Osteocyte (in vitro differentiated cells): Measurements from ENCODE around the gene PODXL. TPM values are rescaled to one million over a fixed set of nuclear protein-coding genes. Genes with fewer than 3 reads are reported as not detected.

ENCODE experiments used
- DNase-seq: peaks from one replicate; pipeline ENCODE4 v3.0.0; 2021; ENCODE audit warnings: mixed read lengths; ENCODE audit not compliant: unreplicated experiment; ENCODE audit errors: extremely low spot score
- H3K27ac Mint-ChIP-seq: one replicate; pipeline ENCODE4 v1.8.0; 2021; ENCODE audit warnings: mild to moderate bottlenecking, mixed read lengths; ENCODE audit not compliant: unreplicated experiment
- H3K27me3 Mint-ChIP-seq: one replicate; pipeline ENCODE4 v1.8.0; 2021; ENCODE audit warnings: mixed read lengths; ENCODE audit not compliant: unreplicated experiment
- H3K36me3 Mint-ChIP-seq: one replicate; pipeline ENCODE4 v1.8.0; 2021; ENCODE audit warnings: mixed read lengths; ENCODE audit not compliant: unreplicated experiment
- H3K4me1 Mint-ChIP-seq: one replicate; pipeline ENCODE4 v1.8.0; 2021; ENCODE audit warnings: mixed read lengths; ENCODE audit not compliant: unreplicated experiment
- H3K4me3 Mint-ChIP-seq: one replicate; pipeline ENCODE4 v1.8.0; 2021; ENCODE audit warnings: mild to moderate bottlenecking, moderate library complexity, mixed read lengths; ENCODE audit not compliant: unreplicated experiment
- H3K9me3 Mint-ChIP-seq: one replicate; pipeline ENCODE4 v1.8.0; 2021; ENCODE audit warnings: mixed read lengths; ENCODE audit not compliant: unreplicated experiment
- total RNA-seq: library from RNA; stranded (reverse); gene quantifications from 2 replicates; pipeline ENCODE4 v1.2.1, GENCODE V29; 2021
- TF ChIP-seq, protein P1 (sequence below): fragments of 200-600 bp; sonication (generic); IDR thresholded peaks from 2 replicates; pipeline ENCODE4 v1.5.0; 2021; ENCODE audit warnings: antibody characterized with exemption, mild to moderate bottlenecking, moderate library complexity

Gene PODXL
- total RNA-seq, 1 donor from 2014 or later: 21.2 TPM

DNA sequence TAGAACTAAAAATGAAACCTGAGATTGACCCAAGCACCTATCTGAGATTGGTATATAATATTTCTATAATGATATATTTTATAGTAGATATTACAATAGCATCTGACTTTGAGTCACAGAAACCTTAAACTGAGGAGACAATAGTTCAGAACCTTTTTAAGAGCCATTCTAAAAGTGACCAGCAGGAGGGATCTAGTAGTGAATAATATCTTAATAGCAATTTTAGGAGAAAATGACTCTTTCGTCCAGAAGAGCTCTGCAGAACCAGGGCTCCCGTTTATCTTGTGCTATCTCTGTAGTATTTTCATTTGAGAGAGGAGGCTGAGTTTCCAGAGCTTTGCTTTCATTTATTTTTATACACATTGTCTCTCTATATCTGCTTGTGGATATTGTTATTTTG lies 68.1 kb downstream of the PODXL start:
- TF ChIP-seq, protein P1, sequence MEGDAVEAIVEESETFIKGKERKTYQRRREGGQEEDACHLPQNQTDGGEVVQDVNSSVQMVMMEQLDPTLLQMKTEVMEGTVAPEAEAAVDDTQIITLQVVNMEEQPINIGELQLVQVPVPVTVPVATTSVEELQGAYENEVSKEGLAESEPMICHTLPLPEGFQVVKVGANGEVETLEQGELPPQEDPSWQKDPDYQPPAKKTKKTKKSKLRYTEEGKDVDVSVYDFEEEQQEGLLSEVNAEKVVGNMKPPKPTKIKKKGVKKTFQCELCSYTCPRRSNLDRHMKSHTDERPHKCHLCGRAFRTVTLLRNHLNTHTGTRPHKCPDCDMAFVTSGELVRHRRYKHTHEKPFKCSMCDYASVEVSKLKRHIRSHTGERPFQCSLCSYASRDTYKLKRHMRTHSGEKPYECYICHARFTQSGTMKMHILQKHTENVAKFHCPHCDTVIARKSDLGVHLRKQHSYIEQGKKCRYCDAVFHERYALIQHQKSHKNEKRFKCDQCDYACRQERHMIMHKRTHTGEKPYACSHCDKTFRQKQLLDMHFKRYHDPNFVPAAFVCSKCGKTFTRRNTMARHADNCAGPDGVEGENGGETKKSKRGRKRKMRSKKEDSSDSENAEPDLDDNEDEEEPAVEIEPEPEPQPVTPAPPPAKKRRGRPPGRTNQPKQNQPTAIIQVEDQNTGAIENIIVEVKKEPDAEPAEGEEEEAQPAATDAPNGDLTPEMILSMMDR: peak; percentile 37
- H3K27ac Mint-ChIP-seq: no peak overlapping the region
- peaks cover 34% of the 10 kb centered on the region for H3K4me1 Mint-ChIP-seq
- H3K27me3 Mint-ChIP-seq: no peaks in the 10 kb centered on the region
- no peaks in the 10 kb centered on the region for H3K9me3 Mint-ChIP-seq
- H3K36me3 Mint-ChIP-seq: peaks cover 16% of the 10 kb centered on the region
- H3K4me3 Mint-ChIP-seq: no peak overlapping the region
- no peak for DNase-seq

DNA sequence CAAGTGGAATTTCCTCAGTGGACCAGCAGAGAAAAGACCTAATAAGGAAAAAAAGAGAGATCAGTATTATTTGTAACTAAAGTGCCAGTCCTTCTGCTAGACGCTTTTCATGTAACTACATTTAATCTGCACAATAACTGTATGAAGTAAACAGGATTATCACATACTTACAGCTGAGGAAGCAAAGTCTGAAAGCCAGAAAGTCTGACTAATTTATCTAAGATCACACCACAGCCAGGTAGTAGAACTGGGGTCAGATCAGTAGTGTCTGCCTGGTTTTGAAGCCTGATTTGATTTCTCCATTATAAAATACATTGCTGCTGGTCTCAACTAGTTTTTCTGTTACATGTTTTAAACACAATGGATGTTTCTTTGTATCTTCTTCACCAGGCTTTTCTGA lies 69.2 kb downstream of the PODXL start:
- H3K4me1 Mint-ChIP-seq: peaks cover 24% of the 10 kb centered on the region
- no peaks in the 10 kb centered on the region for H3K9me3 Mint-ChIP-seq
- H3K27ac Mint-ChIP-seq: no peak overlapping the region
- TF ChIP-seq, protein P1: no peak
- no peak overlapping the region for H3K4me3 Mint-ChIP-seq
- peaks cover 14% of the 10 kb centered on the region for H3K36me3 Mint-ChIP-seq
- no peak for DNase-seq
- no peaks in the 10 kb centered on the region for H3K27me3 Mint-ChIP-seq

DNA sequence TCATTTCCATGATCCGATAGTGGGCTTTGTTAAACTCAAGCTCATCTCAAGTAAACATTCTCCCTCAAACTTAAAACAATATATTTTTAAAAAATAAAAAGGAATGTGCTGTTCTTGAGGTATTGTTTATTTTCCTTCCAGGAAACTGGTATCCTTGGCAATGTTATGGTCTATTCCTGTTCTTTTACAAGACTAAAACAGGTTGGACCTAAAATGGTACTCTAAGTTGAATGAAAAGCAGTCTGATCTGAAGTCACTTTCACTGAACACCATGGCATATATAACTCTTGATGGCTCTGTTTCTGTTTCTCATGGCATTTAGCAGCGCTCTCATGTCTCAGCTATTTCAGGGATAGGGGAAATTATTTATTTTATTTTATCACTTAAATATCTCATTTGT lies 70.1 kb downstream of the PODXL start:
- no peaks in the 10 kb centered on the region for H3K9me3 Mint-ChIP-seq
- peaks cover 14% of the 10 kb centered on the region for H3K36me3 Mint-ChIP-seq
- H3K27ac Mint-ChIP-seq: no peak overlapping the region
- TF ChIP-seq, protein P1: no peak
- DNase-seq: no peak
- H3K4me1 Mint-ChIP-seq: peaks cover 16% of the 10 kb centered on the region
- no peaks in the 10 kb centered on the region for H3K27me3 Mint-ChIP-seq
- no peak overlapping the region for H3K4me3 Mint-ChIP-seq

DNA sequence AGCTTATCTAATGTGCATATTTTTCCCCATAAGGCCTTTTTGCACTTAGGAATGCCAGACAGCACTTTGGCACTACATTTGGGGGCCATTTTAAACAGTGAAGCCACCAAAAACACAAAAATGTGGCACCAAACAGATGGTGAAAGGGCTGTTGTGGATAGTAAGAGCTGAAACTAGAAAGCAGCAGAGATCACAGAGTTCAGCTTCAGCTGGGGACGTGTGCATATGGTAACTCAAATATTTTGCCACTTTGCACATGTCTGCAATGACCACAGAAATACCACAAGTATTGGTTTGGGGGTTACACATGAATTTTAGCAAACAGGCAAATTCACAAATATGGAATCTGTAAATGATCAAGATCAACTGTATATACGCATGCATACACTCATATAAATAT lies 72.8 kb downstream of the PODXL start:
- H3K9me3 Mint-ChIP-seq: no peaks in the 10 kb centered on the region
- DNase-seq: no peak
- H3K27me3 Mint-ChIP-seq: no peaks in the 10 kb centered on the region
- H3K4me3 Mint-ChIP-seq: no peak overlapping the region
- TF ChIP-seq, protein P1: no peak
- H3K36me3 Mint-ChIP-seq: peaks cover 11% of the 10 kb centered on the region
- H3K4me1 Mint-ChIP-seq: peaks cover 27% of the 10 kb centered on the region
- H3K27ac Mint-ChIP-seq: no peak overlapping the region

DNA sequence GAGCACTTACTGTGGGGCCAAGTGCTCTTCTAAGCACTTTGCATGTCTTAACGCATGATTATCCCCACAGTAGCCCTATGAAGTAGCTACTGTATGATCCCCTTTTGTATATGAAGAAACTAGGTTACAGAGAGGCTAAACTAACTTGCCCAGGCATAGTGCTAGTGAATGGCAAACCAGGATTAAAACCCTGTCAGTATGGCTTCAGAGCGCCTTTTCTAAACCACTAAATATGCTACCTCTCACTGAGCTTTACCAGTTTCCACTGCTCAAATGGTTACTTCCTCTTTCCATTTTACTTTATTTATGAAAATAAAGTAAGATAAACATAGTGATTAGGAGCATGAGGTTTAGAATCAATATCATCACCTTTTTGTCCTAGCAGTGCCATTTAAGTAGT lies 73.6 kb downstream of the PODXL start:
- peaks cover 27% of the 10 kb centered on the region for H3K4me1 Mint-ChIP-seq
- H3K27ac Mint-ChIP-seq: no peak overlapping the region

More for the DNA sequence above, 73.6 kb downstream of the PODXL start:
- Mint-ChIP-seq H3K9me3 (no peaks in the 10 kb centered on the region), H3K27me3 (no peaks in the 10 kb centered on the region), H3K36me3 (peaks cover 10% of the 10 kb centered on the region), H3K4me3 (no peak overlapping the region)
- TF ChIP-seq, protein P1: no peak
- no peak for DNase-seq
